Stimulated activated CD4-positive, alpha-beta T cell treated with anti-CD3 and anti-CD28 coated beads, Interleukin-2, amount 100 ng/mL, for 24 hours (primary cell): ENCODE results near the gene CHRNG.
A peak's percentile ranks its signal among the peaks of the same experiment; 100 is the strongest.
"Not testable (repeated sequence)": the region's sequence is repeated elsewhere in the genome, so short reads cannot be mapped to it uniquely, and the experiment has no call there.

ENCODE experiments used
- DNase-seq, 2 donors: peaks; one replicate each; pipeline ENCODE4 v3.0.0-alpha.2; 2020

CHRNG gene

GRCh38 chr2:232545511-232546375 lies 6.3 kb downstream of the CHRNG start:
- DNase-seq = no peak

GRCh38 chr2:232547991-232548390 lies 8.5 kb downstream of the CHRNG start:
- DNase-seq = no peak

GRCh38 chr2:232549655-232550353 lies 10.3 kb downstream of the CHRNG start:
- DNase-seq = no peak

GRCh38 chr2:232550354-232551249 lies 11.1 kb downstream of the CHRNG start, which contains the start of the genes EIF4E2 and TIGD1:
Gene EIF4E2, plus strand, starts transcription at chr2:232550689. Its CDS starts 36 bp downstream, at chr2:232550725.
Gene TIGD1, minus strand, starts transcription at chr2:232550557. Its CDS starts 675 bp downstream, at chr2:232549882.
- DNase-seq = peak; percentile 93 to 94

GRCh38 chr2:232551250-232551638 lies 11.8 kb downstream of the CHRNG start:
- no peak for DNase-seq

- no peak for DNase-seq
Observed at GRCh38 chr2:232551776-232552175, 12.3 kb downstream of the CHRNG start.

GRCh38 chr2:232556426-232556825 lies 16.9 kb downstream of the CHRNG start:
- DNase-seq = no peak

- no peak for DNase-seq
Observed at GRCh38 chr2:232562515-232563151, 23.1 kb downstream of the CHRNG start.

- no peak for DNase-seq
Observed at GRCh38 chr2:232563580-232563979, 24.1 kb downstream of the CHRNG start.

GRCh38 chr2:232567721-232568120 lies 28.2 kb downstream of the CHRNG start:
- no peak for DNase-seq

- no peak for DNase-seq
Observed at GRCh38 chr2:232568161-232568560, 28.7 kb downstream of the CHRNG start.

GRCh38 chr2:232569541-232569940 lies 30.0 kb downstream of the CHRNG start:
- no peak for DNase-seq

- not testable (repeated sequence) for DNase-seq
Observed at GRCh38 chr2:232570481-232570880, 31.0 kb downstream of the CHRNG start.

- DNase-seq = no peak
Observed at GRCh38 chr2:232571026-232571474, 31.6 kb downstream of the CHRNG start.

GRCh38 chr2:232573042-232573441 lies 33.5 kb downstream of the CHRNG start:
- DNase-seq = no peak

- DNase-seq = no peak
Observed at GRCh38 chr2:232573771-232574435, 34.4 kb downstream of the CHRNG start.

- no peak for DNase-seq
Observed at GRCh38 chr2:232574674-232575403, 35.3 kb downstream of the CHRNG start.

- DNase-seq = no peak
Observed at GRCh38 chr2:232575404-232575746, 35.9 kb downstream of the CHRNG start.

GRCh38 chr2:232576995-232577394 lies 37.5 kb downstream of the CHRNG start:
- no peak for DNase-seq

- no peak for DNase-seq
Observed at GRCh38 chr2:232577841-232578240, 38.3 kb downstream of the CHRNG start.

GRCh38 chr2:232578626-232579025 lies 39.1 kb downstream of the CHRNG start:
- no peak for DNase-seq
